Right cardiac atrium (tissue), 5 donors: ENCODE data around the gene TMEM18. TPM values are rescaled to one million over a fixed set of nuclear protein-coding genes. Genes with fewer than 3 reads are reported as not detected.

Experiments used
- ATAC-seq, 2 donors: fragments of 200-7000 bp; cut with Tn5 transposase; one replicate each; pipeline versions ENCODE4 v1.8.0 to v1.9.1; 2020; ENCODE audit warnings: moderate library complexity in 2 of 2, mild to moderate bottlenecking in 1 of 2
- DNase-seq, 3 donors: peaks; one replicate each; pipeline ENCODE4 v3.0.0-alpha.2; 2020
- H3K27ac ChIP-seq: one replicate; pipeline ENCODE4 v1.5.1; 2013; ENCODE audit warnings: mild to moderate bottlenecking, low read length, control low read depth, moderate library complexity
- H3K27me3 ChIP-seq: one replicate; pipeline ENCODE4 v1.6.1; 2013; ENCODE audit not compliant: control insufficient read depth, insufficient read depth
- H3K4me1 ChIP-seq: one replicate; pipeline ENCODE4 v1.6.1; 2013; ENCODE audit warnings: low read length; ENCODE audit not compliant: control insufficient read depth, insufficient read depth
- H3K4me3 ChIP-seq: one replicate; pipeline ENCODE4 v1.5.1; 2013; ENCODE audit warnings: low read length, control low read depth
- H3K9me3 ChIP-seq: one replicate; pipeline ENCODE4 v1.6.1; 2013; ENCODE audit warnings: low read length; ENCODE audit not compliant: control insufficient read depth
- WGBS: extraction: QIAGEN DNeasy Blood & Tissue Kit; methylation state at CpG from one replicate; pipeline ENCODE4 v1.1.7; 2013; 5-methylcytosine and 5-hydroxymethylcytosine counted together
- intact Hi-C, 4 donors: fragments of 100-400 bp; cut with DNase I; formaldehyde crosslinking; loops; one replicate each; pipeline versions ENCODE4 v1.11.0 to v1.14.0; 2022 to 2023
- polyA plus RNA-seq: library from polyadenylated mRNA; stranded (reverse); fragments of 200-250 nt; gene quantifications from one replicate; pipeline ENCODE4 v1.2.3, GENCODE V29; 2013
- total RNA-seq, 4 donors: library from RNA; stranded (reverse); fragmentation: NEBNext Ultra II Directional; extraction: Animal tissue kit (Norgen Biotek cat#: 25700); gene quantifications; one replicate each; pipeline ENCODE4 v1.2.1, GENCODE V29; 2021
- donor health status: healthy with polysubstance abuse.
- donor health status: DM: no; HTN: yes; CAD: no.
- donor health status: DM: no; HTN: no; CAD: no.
- donor health status: DM: no; HTN: yes; CAD: no; lungs with severe emphysema.
- donor health status: DM: yes; HTN: yes; CAD: no.

The TMEM18 gene
- total and polyA plus RNA-seq, 5 donors = 10.6 to 16.4 (median 14.8) TPM

DNA sequence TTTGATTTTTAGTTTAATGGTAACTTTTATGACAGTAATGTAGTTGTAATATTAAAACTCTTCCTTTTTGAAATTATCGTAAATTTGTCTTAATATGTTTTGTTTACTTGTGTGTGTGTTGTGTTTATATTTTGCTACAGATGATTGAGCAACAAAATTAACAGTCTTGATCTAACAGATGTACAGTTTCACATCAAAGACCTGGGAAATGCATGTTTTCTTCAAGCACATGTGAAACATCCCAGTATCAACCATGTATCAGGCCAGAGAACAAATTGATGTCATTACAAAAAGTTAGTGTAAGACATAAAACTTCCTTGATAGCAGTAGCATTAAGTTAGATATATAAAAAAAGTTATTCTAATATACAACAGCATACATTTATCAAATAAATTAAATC is 45.5 kb downstream of the TMEM18 start:
- Histone ChIP-seq H3K4me1 (no peaks in the 10 kb centered on the region), H3K27me3 (no peaks in the 10 kb centered on the region), H3K4me3 (no peak overlapping the region), H3K27ac (no peak overlapping the region), H3K9me3 (no peaks in the 10 kb centered on the region)
- no peak for DNase-seq
- intact Hi-C loops = no loop called here
- no peak for ATAC-seq
- whole genome bisulfite sequencing = 92% methylated on average over 1 of the region's 1 CpG

DNA sequence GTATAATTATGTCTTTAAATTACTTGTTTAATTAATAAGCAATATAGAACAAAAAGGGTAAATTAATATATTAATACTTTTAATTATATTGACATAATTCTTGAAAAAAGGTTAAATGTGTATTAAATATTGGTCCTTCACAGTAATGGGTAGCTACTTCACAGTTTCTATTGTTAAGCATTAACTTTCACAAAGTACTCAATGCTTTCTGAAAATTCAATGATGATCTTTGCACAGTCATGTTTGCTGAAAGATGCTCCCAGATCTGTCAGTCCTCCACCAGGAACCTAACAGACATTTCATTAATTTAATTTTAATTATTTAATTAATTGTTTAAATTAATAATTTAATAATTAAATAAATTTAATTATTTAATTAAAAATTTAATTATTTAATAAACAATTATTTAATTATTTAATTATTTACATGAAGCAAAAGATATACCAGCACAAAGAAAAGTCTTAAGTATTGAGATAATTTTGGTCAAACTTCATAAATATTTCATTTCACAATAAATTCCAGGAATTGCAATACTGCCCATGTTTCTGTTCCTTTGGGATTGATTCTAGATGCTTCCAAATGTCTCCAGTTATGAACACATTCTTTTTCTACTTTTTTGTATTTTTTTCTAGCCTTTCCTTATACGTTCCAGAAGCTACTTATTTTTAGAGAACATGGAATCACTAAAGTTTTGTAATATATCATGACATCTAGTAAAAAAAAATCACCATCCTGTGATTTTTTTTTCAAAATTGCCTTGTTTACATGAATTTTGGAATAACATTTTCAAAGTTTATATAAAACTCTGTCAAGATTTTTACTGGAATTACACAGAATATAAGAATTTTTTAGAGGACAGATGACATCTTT is 46.5 kb downstream of the TMEM18 start:
- no peaks in the 10 kb centered on the region for H3K4me1 ChIP-seq
- intact Hi-C loops = no loop called here
- no peak overlapping the region for H3K4me3 ChIP-seq
- H3K9me3 ChIP-seq = no peaks in the 10 kb centered on the region
- ATAC-seq (no peak), DNase-seq (no peak)
- H3K27ac ChIP-seq = no peak overlapping the region
- H3K27me3 ChIP-seq = no peaks in the 10 kb centered on the region
- WGBS = 0% methylated on average over 1 of the region's 1 CpG

DNA sequence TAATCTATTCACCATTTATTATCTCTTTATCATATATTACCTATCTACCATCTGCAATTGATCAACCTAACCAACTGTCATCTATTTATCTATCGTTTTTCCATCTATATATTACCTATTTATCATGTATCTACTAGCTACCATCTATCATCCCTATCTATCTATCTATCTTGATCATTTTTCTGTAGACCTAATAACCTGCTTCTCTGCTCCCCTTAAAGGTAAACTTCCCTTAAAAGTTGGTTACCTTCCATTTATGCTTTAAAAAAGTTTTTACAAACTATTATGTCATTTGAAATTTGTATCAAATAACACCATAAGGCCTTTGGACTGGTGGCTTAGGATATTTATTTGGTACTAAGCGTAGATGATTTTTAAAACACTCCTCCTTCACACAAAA is 47.2 kb downstream of the TMEM18 start:
- DNase-seq (no peak), ATAC-seq (no peak)
- 34% methylated on average over 2 of the region's 2 CpGs for WGBS
- no peak overlapping the region for H3K27ac ChIP-seq
- intact Hi-C loops = no loop called here
- no peaks in the 10 kb centered on the region for H3K4me1 ChIP-seq
- H3K27me3 ChIP-seq = no peaks in the 10 kb centered on the region
- H3K4me3 ChIP-seq = no peak overlapping the region
- H3K9me3 ChIP-seq = no peaks in the 10 kb centered on the region

DNA sequence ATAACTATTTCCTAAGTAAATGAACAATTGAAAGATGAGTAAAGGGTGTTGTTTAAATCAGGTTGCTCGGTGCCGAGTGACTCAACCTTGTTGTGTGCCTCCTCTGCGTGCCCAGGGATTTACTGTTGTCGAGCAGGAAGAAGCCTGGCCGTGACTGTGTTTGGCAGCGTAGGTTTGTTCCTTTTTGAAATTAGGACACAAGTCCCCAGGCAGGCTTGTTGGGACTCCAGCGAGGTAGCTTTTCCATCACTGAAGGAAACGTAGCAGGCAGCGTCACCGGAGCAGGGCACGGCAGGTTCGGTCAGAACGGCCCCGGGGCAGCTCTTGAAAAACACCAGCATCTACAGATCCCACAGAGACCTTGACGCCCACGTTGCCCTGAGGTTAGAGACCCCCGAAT is 48.6 kb downstream of the TMEM18 start:
- intact Hi-C loops = no loop called here

DNA sequence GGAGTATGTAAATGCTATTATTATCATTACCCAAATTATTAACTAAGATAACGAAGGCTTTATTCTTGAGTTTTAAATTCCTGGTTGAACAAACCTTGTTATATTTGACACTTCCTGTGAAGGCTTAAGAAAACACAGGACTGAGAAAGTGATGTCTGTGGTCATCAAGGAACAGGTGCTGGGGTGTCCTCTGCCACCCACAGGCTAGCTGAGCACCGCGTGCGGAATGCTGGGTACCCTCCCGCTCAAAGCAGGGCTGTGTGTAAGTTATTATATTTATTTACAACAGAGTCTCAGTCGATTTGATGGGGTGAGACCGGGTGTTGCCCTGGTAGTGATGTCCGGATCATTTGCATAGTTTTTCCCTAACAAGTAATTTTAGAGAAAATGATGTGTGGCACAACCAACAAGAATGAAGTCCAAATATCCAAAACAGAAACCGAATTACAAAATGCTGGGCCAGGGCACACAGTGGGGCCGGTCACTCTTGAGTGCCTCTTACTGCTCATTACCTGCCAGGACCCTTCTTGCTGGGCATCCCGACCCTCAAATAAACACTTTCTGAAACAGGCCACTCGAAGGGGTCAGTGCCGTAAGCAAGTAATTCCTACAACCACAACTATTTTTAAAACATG is 49.2 kb downstream of the TMEM18 start:
- Histone ChIP-seq H3K27ac (no peak overlapping the region), H3K4me3 (no peak overlapping the region), H3K9me3 (no peaks in the 10 kb centered on the region), H3K27me3 (no peaks in the 10 kb centered on the region), H3K4me1 (no peaks in the 10 kb centered on the region)
- DNase-seq = no peak
- ATAC-seq = no peak
- intact Hi-C loops = no loop called here
- WGBS = 86% methylated on average over 13 of the region's 13 CpGs

More for the DNA sequence above, 48.6 kb downstream of the TMEM18 start:
- no peaks in the 10 kb centered on the region for H3K9me3 ChIP-seq
- no peaks in the 10 kb centered on the region for H3K27me3 ChIP-seq
- H3K27ac ChIP-seq = no peak overlapping the region
- H3K4me1 ChIP-seq = no peaks in the 10 kb centered on the region
- 74% methylated on average over 17 of the region's 17 CpGs for WGBS
- ATAC-seq = no peak
- DNase-seq = no peak
- H3K4me3 ChIP-seq = no peak overlapping the region

DNA sequence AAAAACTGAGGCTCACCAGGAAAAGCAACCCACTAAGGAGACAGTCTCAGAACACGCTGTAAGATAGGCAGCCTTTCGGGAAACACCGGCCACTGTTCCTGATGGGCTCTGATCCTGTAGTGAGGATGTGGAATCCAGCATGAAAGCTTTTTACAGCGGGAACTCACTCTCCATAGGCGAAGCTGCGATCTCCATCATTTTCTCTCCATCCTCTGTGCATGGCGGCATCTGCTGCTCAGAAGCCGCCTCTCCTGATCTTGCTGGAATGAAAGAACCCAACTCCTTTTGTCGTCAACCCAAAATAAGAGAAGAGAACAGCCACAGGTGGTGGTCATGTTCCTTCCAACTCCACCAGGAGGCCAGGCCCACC is 49.9 kb downstream of the TMEM18 start:
- H3K27ac ChIP-seq = no peak overlapping the region
- intact Hi-C loops = no loop called here
- no peak for ATAC-seq
- 91% methylated on average over 9 of the region's 9 CpGs for WGBS
- DNase-seq = no peak
- H3K4me1 ChIP-seq = no peaks in the 10 kb centered on the region
- H3K9me3 ChIP-seq = no peaks in the 10 kb centered on the region
- H3K27me3 ChIP-seq = no peaks in the 10 kb centered on the region
- H3K4me3 ChIP-seq = no peak overlapping the region

DNA sequence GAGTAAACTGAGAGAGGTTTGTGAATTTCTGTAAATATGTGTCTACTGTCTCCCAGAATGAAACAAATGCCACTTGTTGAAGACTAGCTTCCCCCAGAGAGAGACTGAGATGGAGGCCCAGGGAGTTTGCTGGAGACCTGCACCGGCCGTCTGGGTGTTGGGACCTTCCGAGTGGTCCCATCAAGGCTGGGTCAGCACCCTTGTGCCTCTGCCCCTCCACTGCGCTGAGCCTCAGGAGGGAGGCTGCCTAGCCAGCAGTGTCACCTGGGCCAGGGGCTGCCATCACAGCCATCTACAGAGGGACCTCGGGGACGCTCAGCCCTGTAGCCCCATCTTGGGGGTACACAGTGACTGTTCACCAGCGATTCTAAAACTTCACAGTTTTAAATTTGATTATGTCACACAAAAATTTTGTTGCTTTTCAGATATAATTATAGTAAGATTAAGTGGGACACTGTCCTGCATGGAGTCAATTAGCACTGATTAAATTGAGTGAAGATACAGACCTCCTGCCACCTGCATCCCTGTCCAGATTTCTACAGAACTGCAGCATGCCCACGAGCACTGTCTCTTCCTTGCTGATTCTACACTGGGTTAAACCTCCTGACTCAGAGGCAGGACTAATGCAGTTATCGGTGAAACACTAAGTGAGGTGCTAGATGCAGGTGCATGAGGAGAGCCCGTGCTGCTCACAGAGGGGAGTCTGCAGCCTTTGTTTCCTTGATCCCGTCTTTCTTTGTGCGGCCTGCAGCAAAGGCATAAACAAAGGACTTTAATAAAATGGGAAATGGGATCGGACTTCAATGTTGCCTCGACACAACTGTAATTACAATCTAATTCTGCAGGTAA is 50.5 kb downstream of the TMEM18 start:
- Histone ChIP-seq H3K27me3 (no peaks in the 10 kb centered on the region), H3K9me3 (no peaks in the 10 kb centered on the region), H3K4me3 (no peak overlapping the region), H3K4me1 (no peaks in the 10 kb centered on the region), H3K27ac (no peak overlapping the region)
- intact Hi-C loops = no loop called here
- ATAC-seq (no peak), DNase-seq (no peak)
- WGBS = 82% methylated on average over 14 of the region's 14 CpGs

DNA sequence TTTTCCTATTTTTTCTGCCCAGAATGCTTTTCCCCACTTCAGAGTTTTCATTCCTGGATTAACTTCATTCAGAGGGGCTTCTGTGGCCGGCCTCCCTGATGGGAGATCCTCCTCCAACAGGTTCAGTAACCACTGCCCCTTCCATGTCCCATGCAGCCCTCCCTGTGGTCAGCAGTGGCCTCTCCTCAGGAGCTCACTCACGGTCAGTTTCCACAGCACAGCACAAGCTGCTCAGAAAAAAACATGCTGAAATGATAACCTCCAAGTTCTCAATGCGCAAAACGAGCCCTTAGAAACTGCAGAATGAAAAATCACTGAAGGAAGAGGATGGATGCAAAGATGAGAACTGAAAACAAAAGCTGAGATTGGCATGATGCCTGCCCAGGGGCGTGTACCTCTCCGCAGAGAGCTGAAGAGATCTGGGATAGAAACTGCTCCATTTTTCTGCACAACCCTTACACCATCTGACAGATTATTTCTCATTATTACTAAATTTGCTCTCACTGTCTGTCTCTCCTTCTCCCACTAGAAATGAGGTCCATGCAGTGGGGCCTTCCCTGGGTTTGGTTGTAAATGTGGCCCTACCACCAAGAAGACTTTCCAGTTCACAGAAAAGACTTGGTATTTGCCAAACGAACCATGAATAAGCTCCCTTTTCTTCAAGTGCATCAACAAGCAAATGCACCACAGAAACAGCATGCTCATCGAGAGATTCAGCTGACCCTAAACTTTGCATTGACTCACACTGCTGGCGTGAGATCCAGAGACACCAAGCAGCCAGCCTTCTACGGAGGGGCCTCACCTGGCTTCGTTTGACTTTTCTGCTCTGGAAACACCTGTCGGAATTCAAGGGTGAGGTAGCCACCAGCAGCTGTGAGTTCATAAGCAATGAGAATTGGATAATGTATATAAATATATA is 51.5 kb downstream of the TMEM18 start:
- intact Hi-C loops = no loop called here
- Histone ChIP-seq H3K27ac (no peak overlapping the region), H3K4me1 (no peaks in the 10 kb centered on the region), H3K27me3 (no peaks in the 10 kb centered on the region), H3K4me3 (no peak overlapping the region), H3K9me3 (no peaks in the 10 kb centered on the region)
- DNase-seq (no peak), ATAC-seq (no peak)
- WGBS = 71% methylated on average over 12 of the region's 12 CpGs

DNA sequence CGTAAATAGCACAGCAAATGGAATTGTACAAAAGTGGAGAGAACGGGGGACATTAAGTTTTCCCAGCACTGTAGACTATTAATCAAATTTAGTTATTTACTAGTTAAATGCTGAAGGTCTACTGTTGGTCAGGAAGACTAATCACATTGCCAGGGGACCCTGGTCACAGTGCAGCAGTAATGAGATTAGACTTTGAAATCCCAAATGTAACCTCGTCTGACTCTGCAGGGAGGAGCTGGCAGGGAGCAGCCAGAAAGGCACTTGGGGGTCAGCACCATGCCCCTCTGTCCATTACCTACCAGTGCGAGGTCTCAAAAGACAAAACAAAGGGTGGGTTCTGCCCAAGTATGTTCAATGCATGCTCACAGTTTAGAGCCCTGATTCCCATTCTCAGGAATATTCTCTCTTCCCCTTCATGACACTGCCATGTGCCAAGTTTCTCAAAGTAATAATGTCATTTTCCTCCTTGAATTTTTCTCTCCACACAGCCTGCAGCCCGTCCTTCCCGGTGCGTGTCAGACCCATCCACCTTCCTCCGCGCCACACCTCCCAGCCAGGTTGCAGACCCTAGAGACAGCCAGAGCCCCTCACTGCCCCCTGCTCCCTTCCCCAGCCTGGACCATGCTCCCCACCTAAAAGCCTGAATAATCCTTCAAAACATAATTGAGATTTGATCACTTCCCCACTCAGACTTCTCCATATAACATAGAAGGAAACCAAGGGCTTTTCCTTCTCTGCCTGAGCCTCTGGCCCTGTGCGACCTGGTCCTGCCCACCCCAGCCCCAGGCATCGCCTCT is 52.5 kb downstream of the TMEM18 start:
- Histone ChIP-seq H3K27me3 (no peaks in the 10 kb centered on the region), H3K9me3 (no peaks in the 10 kb centered on the region), H3K27ac (no peak overlapping the region), H3K4me1 (no peaks in the 10 kb centered on the region), H3K4me3 (no peak overlapping the region)
- DNase-seq (no peak), ATAC-seq (no peak)
- WGBS = 70% methylated on average over 11 of the region's 11 CpGs
- intact Hi-C loops = no loop called here

DNA sequence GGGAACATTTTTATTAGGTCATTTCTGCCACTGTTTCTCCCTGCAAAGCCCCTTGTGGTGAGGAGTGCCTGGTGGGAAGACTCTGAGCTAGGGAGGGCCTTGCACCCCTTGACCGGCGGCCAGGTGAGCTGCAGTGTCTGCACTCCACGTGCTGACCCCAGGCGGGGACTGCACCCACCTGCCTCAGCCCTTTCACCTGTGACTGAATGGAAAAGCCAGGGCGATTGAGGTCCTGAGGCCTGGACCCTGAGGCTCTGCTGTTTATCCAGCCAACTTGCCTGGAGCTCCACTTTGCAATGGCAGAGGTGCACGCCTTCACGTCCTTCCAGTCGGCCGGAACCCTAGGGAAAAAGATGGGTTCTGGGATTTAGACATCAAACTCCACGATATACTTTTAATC is 53.1 kb downstream of the TMEM18 start:
- no peak overlapping the region for H3K27ac ChIP-seq
- H3K4me1 ChIP-seq = no peaks in the 10 kb centered on the region
- DNase-seq (no peak), ATAC-seq (no peak)
- intact Hi-C loops = no loop called here
- no peak overlapping the region for H3K4me3 ChIP-seq
- no peaks in the 10 kb centered on the region for H3K9me3 ChIP-seq
- H3K27me3 ChIP-seq = no peaks in the 10 kb centered on the region
- 80% methylated on average over 10 of the region's 10 CpGs for WGBS
